ENCODE data around the gene SRSF2. TPM values are rescaled to one million over a fixed set of nuclear protein-coding genes. Genes with fewer than 3 reads are reported as not detected.

The SRSF2 gene
- total and polyA plus RNA-seq, 9 of the 15 experiments (the other 6 are each of a cell fraction or from before 2014, with no cell fraction given) = 161 to 583 (median 393) TPM

- no peak for TF ChIP-seq ZBTB40 (IDR thresholded peaks at IDR 0.05)
- no peak for TF ChIP-seq ZBTB40 (CRISPR knock-in tag; IDR thresholded peaks at IDR 0.05)
- 0 out of 2 replicates have a peak, but pooled peaks have one; percentile 22 for TF ChIP-seq ELF2 (CRISPR knock-in tag; IDR thresholded peaks at IDR 0.05)
- TF ChIP-seq ATF1 (CRISPR knock-in tag; IDR thresholded peaks at IDR 0.05) = no peak
- no peak for TF ChIP-seq ATF1 (tag; IDR thresholded peaks at IDR 0.05)
- no peak for TF ChIP-seq POLR2H (tag; IDR thresholded peaks at IDR 0.05; ENCODE audit: low read depth)
- TF ChIP-seq HOXB6 (CRISPR knock-in tag; IDR thresholded peaks at IDR 0.05; ENCODE audit: borderline replicate concordance) = no peak
- no peak for TF ChIP-seq ZNF175 (CRISPR knock-in tag; IDR thresholded peaks at IDR 0.05; ENCODE audit: low read depth)
- no peak for TF ChIP-seq CEBPB (tag; IDR thresholded peaks at IDR 0.05)
- no peak for TF ChIP-seq REST (IDR thresholded peaks at IDR 0.05; ENCODE audit: borderline replicate concordance)
- TF ChIP-seq REST (CRISPR knock-in tag; IDR thresholded peaks at IDR 0.05; ENCODE audit: low read depth) = no peak
Measured at GRCh38 chr17:76732734-76733617, 4.2 kb downstream of the SRSF2 start (continued).

Measured in K562 (cell line).